ENCODE measurements around the gene SMIM32.
A peak's percentile ranks its signal among the peaks of the same experiment; 100 is the strongest.

SMIM32 gene

GRCh38 chr5:136182618-136183017, 10.3 kb downstream of the SMIM32 start:
- no peak for TF ChIP-seq CTCF (IDR thresholded peaks at IDR 0.05; ENCODE audit: low read length, missing control alignments)
- H3K4me3 ChIP-seq (replicated peaks; ENCODE audit: low read depth, low read length), result no peak overlapping the region
- peak; percentile 40 for DNase-seq (ENCODE audit: low read depth)

GRCh38 chr5:136174021-136174659, 18.8 kb downstream of the SMIM32 start:
- H3K4me3 ChIP-seq (replicated peaks; ENCODE audit: low read depth, low read length), result no peak overlapping the region
- TF ChIP-seq CTCF (IDR thresholded peaks at IDR 0.05; ENCODE audit: low read length, missing control alignments), result peak; percentile 83
- peak; percentile 80 for DNase-seq (ENCODE audit: low read depth)

- TF ChIP-seq CTCF (IDR thresholded peaks at IDR 0.05; ENCODE audit: low read length, missing control alignments), result no peak
- H3K4me3 ChIP-seq (replicated peaks; ENCODE audit: low read depth, low read length), result no peak overlapping the region
- no peak for DNase-seq (ENCODE audit: low read depth)
These were observed 23.7 kb downstream of the SMIM32 start for GRCh38 chr5:136169218-136169617.

GRCh38 chr5:136166909-136167308, 26.1 kb downstream of the SMIM32 start:
- TF ChIP-seq CTCF (IDR thresholded peaks at IDR 0.05; ENCODE audit: low read length, missing control alignments), result no peak
- DNase-seq (ENCODE audit: low read depth), result no peak

GRCh38 chr5:136164226-136164625, 28.7 kb downstream of the SMIM32 start:
- no peak for TF ChIP-seq CTCF (IDR thresholded peaks at IDR 0.05; ENCODE audit: low read length, missing control alignments)
- DNase-seq (ENCODE audit: low read depth), result no peak
- H3K4me3 ChIP-seq (replicated peaks; ENCODE audit: low read depth, low read length), result no peak overlapping the region

More at GRCh38 chr5:136166909-136167308, 26.1 kb downstream of the SMIM32 start:
- H3K4me3 ChIP-seq (replicated peaks; ENCODE audit: low read depth, low read length), result no peak overlapping the region

- TF ChIP-seq CTCF (IDR thresholded peaks at IDR 0.05; ENCODE audit: low read length, missing control alignments), result no peak
- no peak for DNase-seq (ENCODE audit: low read depth)
- no peak overlapping the region for H3K4me3 ChIP-seq (replicated peaks; ENCODE audit: low read depth, low read length)
These were observed 31.0 kb downstream of the SMIM32 start for GRCh38 chr5:136162008-136162407.

GRCh38 chr5:136159457-136159856, 33.5 kb downstream of the SMIM32 start:
- H3K4me3 ChIP-seq (replicated peaks; ENCODE audit: low read depth, low read length), result no peak overlapping the region
- no peak for TF ChIP-seq CTCF (IDR thresholded peaks at IDR 0.05; ENCODE audit: low read length, missing control alignments)
- peak; percentile 45 for DNase-seq (ENCODE audit: low read depth)

Measured in fibroblast of pulmonary artery (primary cell).